ENCODE results near the gene DEFB118.
"Not testable (repeated sequence)": the region's sequence is repeated elsewhere in the genome, so short reads cannot be mapped to it uniquely, and the experiment has no call there.

DEFB118 gene

DNA sequence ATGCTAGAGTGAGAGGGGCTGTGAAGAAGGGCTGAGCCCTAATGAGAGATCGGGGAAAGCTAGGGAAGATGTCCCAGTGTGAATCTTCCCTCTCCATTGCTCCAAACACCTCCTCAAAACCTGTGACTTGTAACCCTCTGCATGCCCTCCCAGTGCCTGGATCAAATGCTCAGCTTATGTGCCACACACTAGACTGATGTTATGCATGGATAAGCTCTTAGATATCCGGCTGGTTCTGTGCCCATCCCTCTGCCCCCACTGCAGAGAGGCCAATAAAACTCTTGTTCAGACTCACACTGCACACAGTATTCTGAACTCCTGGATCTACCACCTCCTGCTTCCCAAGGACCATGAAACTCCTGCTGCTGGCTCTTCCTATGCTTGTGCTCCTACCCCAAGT, at the start of gene DEFB118:
Gene DEFB118, plus strand, starts transcription at position 301 of the 400 bp plus-strand sequence. Its CDS starts 50 bp downstream, at position 351.
- no peak for DNase-seq

GRCh38 chr20:31322504-31322903, 45.9 kb upstream of the DEFB118 start:
- no peak for DNase-seq

- DNase-seq = no peak
These were observed 37.5 kb upstream of the DEFB118 start for GRCh38 chr20:31330893-31331292.

GRCh38 chr20:31341470-31341869, 26.9 kb upstream of the DEFB118 start:
- DNase-seq = no peak

GRCh38 chr20:31355981-31356380, 12.4 kb upstream of the DEFB118 start:
- no peak for DNase-seq

- no peak for DNase-seq
These were observed 5.1 kb upstream of the DEFB118 start for GRCh38 chr20:31363295-31363694.

- DNase-seq = not testable (repeated sequence)
These were observed 4.1 kb upstream of the DEFB118 start for GRCh38 chr20:31364272-31364671.

DNA sequence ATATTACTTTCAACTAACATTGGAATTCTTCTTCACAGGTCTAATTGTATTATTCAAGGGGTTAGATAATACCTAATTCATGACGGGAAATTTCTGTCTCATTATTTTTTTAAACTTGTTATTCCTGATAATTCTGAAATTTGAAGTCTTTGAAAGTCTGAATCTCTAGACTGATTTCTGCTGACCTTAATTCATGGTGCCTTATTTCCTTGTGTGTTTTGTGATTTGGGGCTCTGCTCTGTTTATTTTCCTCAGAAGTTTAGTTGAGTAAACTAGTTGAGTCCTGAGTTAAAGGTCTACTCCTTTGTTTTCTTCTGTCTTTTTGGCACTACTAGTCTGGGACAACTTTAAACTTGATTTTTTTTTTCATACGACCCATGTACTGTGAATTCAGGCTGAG, 5.9 kb downstream of the DEFB118 start:
- DNase-seq = no peak

DNA sequence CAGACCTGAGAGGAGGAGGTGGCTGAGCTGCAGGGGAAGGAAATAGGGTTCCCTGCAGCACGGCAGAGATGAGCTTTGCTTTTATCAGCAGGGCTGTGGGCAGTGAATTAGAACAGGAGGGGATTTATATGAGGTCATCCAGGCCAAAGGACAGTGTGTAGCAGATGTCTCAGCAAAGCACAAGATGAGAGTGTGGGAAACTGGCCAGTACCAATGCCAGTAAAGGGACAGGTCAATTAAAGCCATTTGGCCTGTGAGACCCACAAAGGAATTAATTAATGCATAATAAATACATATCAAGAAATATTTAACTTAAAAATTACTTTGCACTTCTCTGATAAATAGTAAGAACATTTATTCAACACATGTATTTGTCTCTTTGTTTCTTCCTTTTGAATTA, 22.1 kb downstream of the DEFB118 start, which contains the start of gene DEFB119:
Gene DEFB119, minus strand, starts transcription at position 101 of the 400 bp plus-strand sequence. CDS start 107 bp downstream, outside the sequence.
- no peak for DNase-seq

DNA sequence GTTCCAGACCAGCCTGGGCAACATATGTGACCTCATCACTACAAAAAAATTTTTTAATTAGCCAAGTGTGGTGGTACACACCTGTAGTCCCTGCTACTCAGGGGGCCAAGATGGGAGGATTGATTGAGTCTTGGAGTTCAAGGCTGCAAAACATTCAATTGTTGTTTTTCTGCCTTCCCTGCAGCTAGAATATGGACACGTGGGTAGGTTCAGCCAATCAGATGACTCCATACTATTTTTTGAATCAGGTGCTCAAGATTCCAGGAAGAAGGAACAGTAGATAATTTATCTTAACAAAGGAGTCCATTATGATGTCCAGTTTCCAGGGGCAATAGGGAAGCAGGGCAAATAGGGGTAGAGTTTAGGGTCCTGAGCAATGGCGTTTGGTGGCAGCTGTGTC, 24.4 kb downstream of the DEFB118 start:
- no peak for DNase-seq

DNA sequence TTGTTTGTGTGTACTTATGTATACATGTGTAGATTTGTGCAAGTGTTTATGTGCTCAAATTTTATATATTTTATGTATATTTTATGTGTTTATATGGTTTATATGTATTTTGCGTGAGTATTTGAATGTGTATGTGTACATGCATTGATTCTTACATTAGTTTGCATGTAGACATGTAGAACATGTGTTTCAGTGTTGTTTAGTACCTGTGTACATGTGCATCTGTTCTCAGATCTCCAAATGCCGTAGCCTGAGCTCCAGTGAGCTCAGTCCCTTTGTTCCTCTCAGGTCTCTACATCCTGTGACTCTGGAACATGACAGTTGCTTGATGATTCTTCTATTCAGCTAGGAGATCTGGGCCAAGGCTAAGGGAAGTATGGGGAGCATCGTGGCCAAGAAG, 26.5 kb downstream of the DEFB118 start:
- no peak for DNase-seq

DNA sequence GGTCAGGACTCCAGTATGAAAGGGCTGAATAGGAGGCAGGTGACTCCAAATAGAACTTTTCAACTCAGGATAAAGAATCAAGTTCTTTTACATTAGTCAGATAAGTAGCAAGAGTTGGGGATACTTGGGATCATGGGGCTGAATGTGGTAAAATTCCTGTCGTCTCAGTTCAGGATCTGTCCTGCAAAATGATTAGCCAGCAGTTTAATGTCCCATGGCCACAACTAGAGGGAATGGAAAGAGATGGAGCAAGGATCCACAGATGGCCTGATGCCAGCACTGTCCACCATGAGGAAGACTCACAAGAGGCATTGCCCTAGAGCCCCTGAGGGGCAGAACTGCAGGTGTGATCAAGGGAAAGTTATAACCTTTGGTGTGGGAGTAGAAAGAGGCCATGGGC, 35.5 kb downstream of the DEFB118 start:
- no peak for DNase-seq

GRCh38 chr20:31406115-31406514, 37.7 kb downstream of the DEFB118 start, which contains the start of gene DEFB121:
DEFB121 (minus strand) TSS chr20:31406215; CDS start chr20:31406152, 63 bp downstream.
- no peak for DNase-seq

DNA sequence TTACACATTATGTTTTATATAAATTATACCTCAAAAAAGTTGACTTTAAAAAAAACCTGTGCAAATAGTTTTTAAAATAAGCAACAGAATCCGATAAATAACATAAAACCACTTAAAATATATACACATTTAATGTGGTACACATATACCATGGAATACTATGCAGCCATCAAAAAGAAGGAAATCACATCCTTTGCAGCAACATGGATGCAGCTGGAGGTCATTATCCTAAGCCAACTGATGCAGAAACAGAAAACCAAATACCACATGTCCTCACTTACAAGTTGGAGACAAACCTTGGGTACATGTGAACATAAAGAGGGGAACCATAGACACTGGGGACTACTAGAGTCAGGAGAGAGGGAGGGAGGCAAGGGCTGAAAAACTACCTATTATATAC, 41.6 kb downstream of the DEFB118 start:
- no peak for DNase-seq

DNA sequence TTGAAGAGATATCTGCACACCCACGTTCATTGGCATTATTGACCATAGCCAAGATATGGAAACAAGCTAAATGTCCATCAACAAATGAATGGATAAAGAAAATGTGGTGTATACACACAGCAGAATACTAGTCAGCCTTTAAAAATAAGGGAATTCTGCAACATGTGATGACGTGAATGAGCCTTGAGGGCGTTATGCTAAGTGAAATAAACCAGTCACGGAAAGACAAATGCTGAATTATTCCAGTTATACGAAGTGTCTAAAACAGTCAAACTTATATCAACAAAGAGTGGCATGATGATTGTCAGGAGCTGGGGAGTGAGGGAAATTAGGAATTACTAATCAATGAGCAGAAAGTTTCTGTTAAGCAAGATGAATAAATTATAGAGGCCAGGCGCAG, 46.0 kb downstream of the DEFB118 start:
- no peak for DNase-seq

DNA sequence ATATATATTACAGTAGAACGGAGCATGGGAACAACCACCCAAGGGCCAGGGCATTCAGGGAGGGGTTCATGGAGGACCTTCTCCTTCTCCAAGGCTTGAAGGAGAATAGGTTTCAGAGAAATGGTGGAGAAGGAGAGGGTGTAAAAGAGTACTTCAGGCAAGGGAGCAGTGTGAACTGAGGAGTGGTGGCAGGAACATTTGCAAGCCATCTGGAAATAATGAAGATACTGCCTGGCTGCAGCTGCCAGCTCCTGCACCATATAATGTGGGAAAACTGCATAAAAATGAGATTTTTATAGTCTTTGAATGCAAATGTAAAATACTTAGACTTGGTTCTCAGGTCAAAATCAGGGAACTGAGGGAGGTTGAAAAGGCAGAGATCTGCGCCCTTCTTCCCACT, 47.3 kb downstream of the DEFB118 start:
- no peak for DNase-seq

DNA sequence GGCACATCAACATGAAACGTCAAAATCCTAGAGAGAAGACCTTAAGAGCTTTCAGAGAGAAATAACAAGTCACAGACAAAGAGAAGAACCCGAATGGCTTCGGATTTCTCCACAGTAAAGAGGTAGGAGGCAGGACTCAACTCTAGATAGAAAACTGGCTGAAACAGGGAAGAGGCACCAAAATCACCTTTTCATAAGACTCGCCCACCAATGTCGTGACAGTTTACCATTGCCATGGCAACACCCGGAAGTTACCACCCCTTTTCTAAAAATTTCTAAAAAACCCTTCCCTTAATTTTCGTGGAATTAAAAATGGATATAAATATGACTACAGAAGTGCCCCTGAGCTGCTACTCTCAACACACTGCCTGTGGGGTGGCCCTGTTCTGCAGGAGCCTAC, 49.9 kb downstream of the DEFB118 start:
- DNase-seq = no peak

All from NCI-H82 (cell line).